Activated T-helper 17 cell treated with anti-CD3 and anti-CD28 coated beads, Interleukin-2, amount 50 U/mL, for 72 hours (primary cell): Measurements from ENCODE around the gene SIPA1. TPM values are rescaled to one million over a fixed set of nuclear protein-coding genes. Genes with fewer than 3 reads are reported as not detected.

Experiments used
- ATAC-seq: fragments of 150-1000 bp; cut with Tn5 transposase; replicated peaks from 2 replicates; pipeline ENCODE4 v1.10.0; 2021; ENCODE audit warnings: mild to moderate bottlenecking, moderate library complexity
- H3K27ac Mint-ChIP-seq: one replicate; pipeline ENCODE4 v1.8.0; 2022; ENCODE audit warnings: mixed read lengths
- H3K27me3 Mint-ChIP-seq: one replicate; pipeline ENCODE4 v1.8.0; 2022; ENCODE audit warnings: mixed read lengths
- H3K36me3 Mint-ChIP-seq: one replicate; pipeline ENCODE4 v1.8.0; 2022; ENCODE audit warnings: low read depth, mild to moderate bottlenecking, mixed read lengths
- H3K4me1 Mint-ChIP-seq: one replicate; pipeline ENCODE4 v1.8.0; 2022; ENCODE audit warnings: mixed read lengths
- H3K4me3 Mint-ChIP-seq: one replicate; pipeline ENCODE4 v1.8.0; 2022; ENCODE audit warnings: mild to moderate bottlenecking, mixed read lengths
- H3K9me3 Mint-ChIP-seq: one replicate; pipeline ENCODE4 v1.8.0; 2022; ENCODE audit warnings: mixed read lengths
- total RNA-seq, 2 donors: library from RNA; stranded (reverse); gene quantifications; one replicate each; pipeline ENCODE4 v1.2.3, GENCODE V29; 2022

The SIPA1 gene
- total RNA-seq, 2 donors from 2014 or later: 135 to 144 TPM

DNA sequence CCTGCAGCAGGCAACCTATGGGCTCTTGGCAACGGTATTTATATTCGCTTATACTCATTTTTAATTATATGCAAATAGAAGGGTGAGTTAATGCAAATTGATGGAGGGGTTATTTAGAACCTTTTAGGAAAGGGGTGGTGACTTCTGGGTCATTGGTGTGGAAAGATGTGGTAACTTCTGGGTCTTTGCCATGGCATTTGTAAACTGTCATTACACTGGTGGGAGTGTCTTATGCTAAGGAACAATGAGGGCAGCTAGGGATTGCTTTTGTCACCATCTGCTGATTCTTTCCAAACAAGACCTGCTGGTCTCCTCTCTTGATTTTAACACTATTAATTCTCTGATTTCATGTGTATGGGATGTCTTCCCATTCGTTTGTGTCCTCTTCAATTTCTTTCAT, 62.5 kb downstream of the SIPA1 start:
- Mint-ChIP-seq H3K27me3 (no peaks in the 10 kb centered on the region), H3K36me3 (no peaks in the 10 kb centered on the region), H3K9me3 (no peaks in the 10 kb centered on the region), H3K27ac (no peak overlapping the region), H3K4me3 (no peak overlapping the region), H3K4me1 (no peaks in the 10 kb centered on the region)
- ATAC-seq: no peak

Other genes starting within 250 kb of the SIPA1 start
- gene NEAT1, start 215.3 kb upstream of the SIPA1 start, total RNA-seq: 1,000 to 10,000 TPM in 1 of 2 donors, 100 to 1,000 TPM in 1; 823 to 2,912 TPM
- gene MALAT1, start 139.1 kb upstream of the SIPA1 start, total RNA-seq: over 10,000 TPM in 1 of 2 donors, 1,000 to 10,000 TPM in 1; 5,547 to 22,796 TPM
- 10 to 100 TPM; 80.4 to 86.8 TPM for gene SCYL1, start 113.0 kb upstream of the SIPA1 start, total RNA-seq
- 100 to 1,000 TPM in 1 of 2 donors, 10 to 100 TPM in 1; 54.3 to 124 TPM for gene LTBP3, start 79.7 kb upstream of the SIPA1 start, total RNA-seq
- gene ZNRD2, start 67.6 kb upstream of the SIPA1 start, total RNA-seq: 10 to 100 TPM; 30.3 to 49.4 TPM
- 10 to 100 TPM; 39.0 to 42.2 TPM for gene FAM89B, start 65.6 kb upstream of the SIPA1 start, total RNA-seq
- 100 to 1,000 TPM; 126 to 167 TPM for gene EHBP1L1, start 62.0 kb upstream of the SIPA1 start, total RNA-seq
- gene KCNK7, start 42.3 kb upstream of the SIPA1 start, total RNA-seq: under 1 TPM; 0.52 to 0.79 TPM
- 10 to 100 TPM; 64.9 to 83.2 TPM for gene MAP3K11, start 23.9 kb upstream of the SIPA1 start, total RNA-seq
- gene PCNX3, start 22.3 kb upstream of the SIPA1 start, total RNA-seq: 10 to 100 TPM; 20.8 to 39.1 TPM
- gene RELA, start 24.8 kb downstream of the SIPA1 start, total RNA-seq: 100 to 1,000 TPM in 1 of 2 donors, 10 to 100 TPM in 1; 82.5 to 150 TPM
- 10 to 100 TPM; 75.6 to 88.8 TPM for gene KAT5, start 74.2 kb downstream of the SIPA1 start, total RNA-seq
- gene RNASEH2C, start 82.7 kb downstream of the SIPA1 start, total RNA-seq: 10 to 100 TPM; 57.4 to 92.9 TPM
- gene AP5B1, start 142.9 kb downstream of the SIPA1 start, total RNA-seq: 10 to 100 TPM; 17.2 to 21.9 TPM
- under 1 TPM in 1 of 2 donors, not detected in 1; 0.98 TPM for gene OVOL1, start 149.0 kb downstream of the SIPA1 start, total RNA-seq
- gene SNX32, start 195.9 kb downstream of the SIPA1 start, total RNA-seq: 1 to 10 TPM; 1.6 to 6.6 TPM
- gene CFL1, start 220.1 kb downstream of the SIPA1 start, total RNA-seq: 1,000 to 10,000 TPM in 1 of 2 donors, 100 to 1,000 TPM in 1; 682 to 1,566 TPM
- 10 to 100 TPM; 65.2 to 77.2 TPM for gene MUS81, start 222.3 kb downstream of the SIPA1 start, total RNA-seq
- 10 to 100 TPM; 11.5 to 76.3 TPM for gene EFEMP2, start 234.7 kb downstream of the SIPA1 start, total RNA-seq
- 10 to 100 TPM in 1 of 2 donors, 1 to 10 TPM in 1; 5.4 to 23.6 TPM for gene CTSW, start 241.7 kb downstream of the SIPA1 start, total RNA-seq